ENCODE data around the gene DOK3.

The DOK3 gene

DNA sequence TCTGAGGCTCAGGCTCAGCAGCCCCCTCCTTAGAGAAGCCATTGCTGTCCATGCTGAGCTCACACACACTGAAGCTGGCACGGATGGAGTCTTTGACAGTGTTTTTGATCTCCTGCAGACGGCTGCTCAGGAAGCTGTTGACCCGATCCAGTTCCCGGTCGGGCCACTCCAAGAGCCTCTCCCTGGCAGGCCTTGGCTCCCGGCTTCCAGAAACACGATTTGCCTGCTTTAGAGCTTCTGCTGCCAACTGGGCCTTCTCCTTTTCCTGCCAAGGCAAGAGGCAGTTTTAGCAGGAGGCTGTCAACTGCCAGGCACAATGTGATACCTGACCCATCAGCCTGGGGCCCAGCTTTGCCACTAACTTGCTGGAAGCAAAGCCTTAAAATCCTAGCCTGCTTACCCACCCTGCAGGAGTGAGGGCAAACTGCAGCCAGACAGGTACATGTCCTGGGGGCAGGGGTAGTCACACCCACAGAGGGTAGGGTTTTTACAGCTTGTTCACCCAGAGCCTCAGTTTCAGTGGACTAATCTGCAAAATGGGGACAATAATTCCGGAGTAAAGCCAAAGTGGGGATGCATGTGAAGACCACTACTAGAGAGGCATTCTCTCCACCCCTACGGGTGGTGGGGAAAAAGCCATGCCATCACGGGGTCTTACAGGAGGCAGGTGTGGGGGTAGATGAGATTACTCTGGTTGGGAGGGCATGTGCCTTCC is 15.5 kb upstream of the DOK3 start:
- Histone ChIP-seq H3K27me3 (ENCODE audit: insufficient read depth, low read length, poor library complexity) (no peaks in the 10 kb centered on the region), H3K4me1 (ENCODE audit: insufficient read depth, low read length) (peaks cover 5% of the 10 kb centered on the region), H2AFZ (ENCODE audit: low read depth, low read length) (no peak overlapping the region), H3K79me2 (ENCODE audit: insufficient read depth, low read length) (0 out of 2 replicates have a peak, but pooled peaks cover 2% of the 10 kb centered on the region), H3K27ac (ENCODE audit: low read length) (no peak overlapping the region), H3K4me3 (ENCODE audit: low read depth in 1 of 2, low read length in 2 of 2) (no peak overlapping the region), H3K36me3 (ENCODE audit: insufficient read depth, low read length) (peaks cover 87% of the 10 kb centered on the region), H4K20me1 (ENCODE audit: insufficient read depth, low read length) (peaks cover 27% of the 10 kb centered on the region), H3K4me2 (ENCODE audit: insufficient read depth, low read length) (no peak overlapping the region), H3K9me3 (ENCODE audit: insufficient read depth, low read length, severe bottlenecking) (no peaks in the 10 kb centered on the region), H3K9ac (ENCODE audit: low read depth, low read length) (no peak overlapping the region)
- DNase-seq (no peak), ATAC-seq (ENCODE audit: insufficient read depth, low read depth) (no peak)
- TF ChIP-seq, protein P1, sequence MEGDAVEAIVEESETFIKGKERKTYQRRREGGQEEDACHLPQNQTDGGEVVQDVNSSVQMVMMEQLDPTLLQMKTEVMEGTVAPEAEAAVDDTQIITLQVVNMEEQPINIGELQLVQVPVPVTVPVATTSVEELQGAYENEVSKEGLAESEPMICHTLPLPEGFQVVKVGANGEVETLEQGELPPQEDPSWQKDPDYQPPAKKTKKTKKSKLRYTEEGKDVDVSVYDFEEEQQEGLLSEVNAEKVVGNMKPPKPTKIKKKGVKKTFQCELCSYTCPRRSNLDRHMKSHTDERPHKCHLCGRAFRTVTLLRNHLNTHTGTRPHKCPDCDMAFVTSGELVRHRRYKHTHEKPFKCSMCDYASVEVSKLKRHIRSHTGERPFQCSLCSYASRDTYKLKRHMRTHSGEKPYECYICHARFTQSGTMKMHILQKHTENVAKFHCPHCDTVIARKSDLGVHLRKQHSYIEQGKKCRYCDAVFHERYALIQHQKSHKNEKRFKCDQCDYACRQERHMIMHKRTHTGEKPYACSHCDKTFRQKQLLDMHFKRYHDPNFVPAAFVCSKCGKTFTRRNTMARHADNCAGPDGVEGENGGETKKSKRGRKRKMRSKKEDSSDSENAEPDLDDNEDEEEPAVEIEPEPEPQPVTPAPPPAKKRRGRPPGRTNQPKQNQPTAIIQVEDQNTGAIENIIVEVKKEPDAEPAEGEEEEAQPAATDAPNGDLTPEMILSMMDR (IDR thresholded peaks at IDR 0.05; ENCODE audit: borderline replicate concordance, extremely low read depth, low read length, poor library complexity, severe bottlenecking), result no peak
- TF ChIP-seq EZH2 (IDR thresholded peaks at IDR 0.05; ENCODE audit: borderline replicate concordance, low read depth, low read length, severe bottlenecking), result no peak

DNA sequence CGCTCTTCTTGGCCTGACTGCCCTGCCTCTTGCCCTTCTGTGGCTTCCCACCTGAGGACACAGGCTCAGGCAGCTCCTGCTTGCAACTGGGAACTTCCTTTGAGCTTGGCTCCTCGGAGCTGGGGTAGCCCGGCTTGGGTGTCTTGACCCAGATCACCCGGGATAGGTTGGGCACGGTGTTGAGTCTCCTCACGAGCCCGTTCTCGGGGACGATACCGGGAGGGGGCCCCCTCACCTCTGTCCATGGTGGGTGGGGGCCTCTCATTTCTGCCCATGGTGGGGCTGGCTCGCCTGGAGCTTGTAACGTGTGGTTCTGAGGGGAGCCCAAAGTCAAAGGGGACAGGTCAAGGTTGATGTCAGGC is 14.9 kb upstream of the DOK3 start:
- Histone ChIP-seq H3K27ac (ENCODE audit: low read length) (no peak overlapping the region), H3K79me2 (ENCODE audit: insufficient read depth, low read length) (peaks cover 3% of the 10 kb centered on the region; the same call in 1 of the 2 replicates), H3K27me3 (ENCODE audit: insufficient read depth, low read length, poor library complexity) (no peaks in the 10 kb centered on the region), H3K4me3 (ENCODE audit: low read depth in 1 of 2, low read length in 2 of 2) (no peak overlapping the region), H3K9ac (ENCODE audit: low read depth, low read length) (no peak overlapping the region), H3K9me3 (ENCODE audit: insufficient read depth, low read length, severe bottlenecking) (no peaks in the 10 kb centered on the region), H3K36me3 (ENCODE audit: insufficient read depth, low read length) (peaks cover 87% of the 10 kb centered on the region), H3K4me2 (ENCODE audit: insufficient read depth, low read length) (no peak overlapping the region), H4K20me1 (ENCODE audit: insufficient read depth, low read length) (peaks cover 27% of the 10 kb centered on the region), H2AFZ (ENCODE audit: low read depth, low read length) (no peak overlapping the region), H3K4me1 (ENCODE audit: insufficient read depth, low read length) (peaks cover 11% of the 10 kb centered on the region)
- TF ChIP-seq EZH2 (IDR thresholded peaks at IDR 0.05; ENCODE audit: borderline replicate concordance, low read depth, low read length, severe bottlenecking), result no peak
- TF ChIP-seq, protein P1 (IDR thresholded peaks at IDR 0.05; ENCODE audit: borderline replicate concordance, extremely low read depth, low read length, poor library complexity, severe bottlenecking), result no peak
- ATAC-seq (ENCODE audit: insufficient read depth, low read depth) (no peak), DNase-seq (no peak)

DNA sequence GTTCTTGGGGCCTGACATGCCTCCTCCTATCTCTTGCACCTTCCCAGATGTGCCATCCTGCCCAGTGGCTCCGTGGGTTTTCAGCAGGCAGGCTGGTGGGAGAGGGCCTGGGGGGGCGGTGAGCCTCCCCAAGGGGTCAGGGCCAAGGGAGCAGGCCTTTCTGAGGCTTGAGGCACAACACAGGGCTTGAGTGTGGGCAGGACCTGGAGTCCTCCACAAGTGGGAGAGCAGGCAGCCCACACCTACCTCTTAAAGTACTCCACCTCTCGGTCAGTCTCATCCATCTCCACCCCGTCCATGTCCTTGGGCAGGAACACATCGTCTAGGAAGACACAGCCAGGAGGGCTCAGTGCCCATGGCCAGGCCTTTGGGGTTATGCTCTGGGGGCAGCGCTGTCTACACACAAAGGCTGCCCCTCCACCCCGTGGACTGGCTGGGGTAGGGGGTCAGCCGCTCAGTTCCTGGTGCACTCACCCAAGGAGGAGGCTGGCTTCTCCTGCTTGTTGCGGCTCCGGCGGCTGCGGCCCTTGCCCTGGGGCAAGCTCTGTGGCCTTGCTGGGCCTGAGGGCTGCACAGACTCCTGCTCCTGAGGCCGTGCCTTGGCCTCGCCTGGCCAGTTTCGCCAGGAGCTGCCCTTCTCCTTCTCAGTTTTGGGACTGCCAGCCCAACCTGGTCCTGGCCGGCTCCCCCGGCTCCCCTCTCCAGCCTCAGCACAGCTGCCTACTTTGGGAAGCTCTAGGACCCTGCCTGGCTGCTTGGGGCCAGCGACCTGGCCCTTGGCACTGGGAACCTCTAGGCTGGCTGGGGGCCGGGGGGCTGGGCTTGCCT is 14.3 kb upstream of the DOK3 start:
- ATAC-seq (ENCODE audit: insufficient read depth, low read depth), result no peak
- H3K9ac ChIP-seq (ENCODE audit: low read depth, low read length), result no peak overlapping the region
- no peak for DNase-seq
- H3K79me2 ChIP-seq (ENCODE audit: insufficient read depth, low read length), result peaks cover 7% of the 10 kb centered on the region; the same call in 1 of the 2 replicates
- no peaks in the 10 kb centered on the region for H3K27me3 ChIP-seq (ENCODE audit: insufficient read depth, low read length, poor library complexity)
- TF ChIP-seq EZH2 (IDR thresholded peaks at IDR 0.05; ENCODE audit: borderline replicate concordance, low read depth, low read length, severe bottlenecking), result no peak
- TF ChIP-seq, protein P1 (IDR thresholded peaks at IDR 0.05; ENCODE audit: borderline replicate concordance, extremely low read depth, low read length, poor library complexity, severe bottlenecking), result no peak
- no peak overlapping the region for H3K4me3 ChIP-seq (ENCODE audit: low read depth in 1 of 2, low read length in 2 of 2)
- no peak overlapping the region for H3K4me2 ChIP-seq (ENCODE audit: insufficient read depth, low read length)
- no peak overlapping the region for H3K27ac ChIP-seq (ENCODE audit: low read length)
- no peak overlapping the region for H2AFZ ChIP-seq (ENCODE audit: low read depth, low read length)
- H4K20me1 ChIP-seq (ENCODE audit: insufficient read depth, low read length), result peaks cover 27% of the 10 kb centered on the region
- H3K36me3 ChIP-seq (ENCODE audit: insufficient read depth, low read length), result peaks cover 84% of the 10 kb centered on the region
- peaks cover 16% of the 10 kb centered on the region for H3K4me1 ChIP-seq (ENCODE audit: insufficient read depth, low read length)
- no peaks in the 10 kb centered on the region for H3K9me3 ChIP-seq (ENCODE audit: insufficient read depth, low read length, severe bottlenecking)

All from DND-41 (cell line).